PC-9 (cell line): ENCODE data around the gene FAM83C. TPM values are rescaled to one million over a fixed set of nuclear protein-coding genes. Genes with fewer than 3 reads are reported as not detected.

ENCODE experiments used
- BruUV-seq: library from RNA; stranded (reverse); fragments of 400-500 nt; replicated peaks from 2 replicates; lab custom pipeline; 2021; lab: Mats Ljungman, UMichigan
- CTCF ChIA-PET: fragments of 300-600 bp; sonication (Branson Sonifier 250); formaldehyde crosslinking; loops from one replicate; lab custom pipeline; 2022; ENCODE audit warnings: antibody characterized with exemption; lab: Charles Lee
- POLR2A ChIA-PET: fragments of 300-600 bp; sonication (Branson Sonifier 250); formaldehyde crosslinking; loops from one replicate; lab custom pipeline; 2022; ENCODE audit warnings: antibody characterized with exemption; ENCODE audit not compliant: unreplicated experiment; lab: Charles Lee
- DNase-seq, 2 experiments: peaks; one replicate each; pipeline versions ENCODE4 v3.0.0 to v3.0.0-alpha.2; 2015 to 2022; ENCODE audit warnings: mixed read lengths in 1 of 2
- H2AFZ ChIP-seq: fragments of 200-600 bp; sonication (generic); 2 replicates; pipeline ENCODE4 v1.8.1; 2017; ENCODE audit warnings: antibody characterized with exemption
- H3F3A ChIP-seq: fragments of 200-600 bp; sonication (generic); 2 replicates; pipeline ENCODE4 v1.8.1; 2017; ENCODE audit warnings: antibody characterized with exemption, mild to moderate bottlenecking, low read depth; ENCODE audit not compliant: insufficient read depth
- H3K27ac ChIP-seq: fragments of 200-600 bp; sonication (generic); 2 replicates; pipeline ENCODE4 v1.6.1; 2016; ENCODE audit warnings: mixed run types
- H3K27me3 ChIP-seq: fragments of 200-600 bp; sonication (generic); 2 replicates; pipeline ENCODE4 v1.6.1; 2016; ENCODE audit warnings: low read depth, mixed run types; ENCODE audit not compliant: insufficient read depth
- H3K36me3 ChIP-seq: fragments of 200-600 bp; sonication (generic); 2 replicates; pipeline ENCODE4 v1.6.1; 2016; ENCODE audit warnings: low read depth, mixed run types
- H3K4me1 ChIP-seq: fragments of 200-600 bp; sonication (generic); replicated peaks from 2 replicates; pipeline ENCODE4 v1.6.1; 2016; ENCODE audit warnings: mixed run types; ENCODE audit not compliant: insufficient read depth
- H3K4me2 ChIP-seq: fragments of 200-600 bp; sonication (generic); 2 replicates; pipeline ENCODE4 v1.6.1; 2017; ENCODE audit warnings: mixed run types
- H3K4me3 ChIP-seq: fragments of 200-600 bp; sonication (generic); 2 replicates; pipeline ENCODE4 v1.6.1; 2016; ENCODE audit warnings: mixed run types
- H3K79me2 ChIP-seq: fragments of 200-600 bp; sonication (generic); 2 replicates; pipeline ENCODE4 v1.6.1; 2017; ENCODE audit warnings: low read depth, mixed run types
- H3K9me2 ChIP-seq: fragments of 200-600 bp; sonication (generic); 2 replicates; pipeline ENCODE4 v1.8.1; 2017; ENCODE audit warnings: mild to moderate bottlenecking; ENCODE audit not compliant: insufficient read depth
- H3K9me3 ChIP-seq: fragments of 200-600 bp; sonication (generic); 2 replicates; pipeline ENCODE4 v1.8.1; 2016; ENCODE audit warnings: low read depth; ENCODE audit not compliant: insufficient read depth
- H4K20me1 ChIP-seq: fragments of 200-600 bp; sonication (generic); 2 replicates; pipeline ENCODE4 v1.8.1; 2017; ENCODE audit not compliant: insufficient read depth
- CTCF ChIP-seq: fragments of 200-600 bp; sonication (generic); conservative IDR thresholded peaks from 2 replicates; pipeline ENCODE4 v1.6.1; 2017; ENCODE audit warnings: mixed run types, antibody characterized with exemption, mild to moderate bottlenecking, moderate library complexity
- EZH2 ChIP-seq: fragments of 200-600 bp; sonication (generic); IDR thresholded peaks from 2 replicates; pipeline ENCODE4 v1.8.0; 2017; ENCODE audit warnings: antibody characterized with exemption, low read depth
- intact Hi-C: fragments of 100-400 bp; cut with micrococcal nuclease; formaldehyde crosslinking; loops from one replicate; pipeline ENCODE4 v1.10.0; 2022; ENCODE audit not compliant: unreplicated experiment
- total RNA-seq: library from RNA; stranded (reverse); gene quantifications from 2 replicates; pipeline ENCODE4 v1.2.3, GENCODE V29; 2021

The FAM83C gene
- total RNA-seq, 1 experiment from 2014 or later: not detected

GRCh38 chr20:35251613-35251940, 40.6 kb downstream of the FAM83C start:
- H3K27me3 ChIP-seq: no peaks in the 10 kb centered on the region
- ChIA-PET POLR2A (no interaction called here), CTCF (no interaction called here)
- H4K20me1 ChIP-seq: no peaks in the 10 kb centered on the region
- H3K27ac ChIP-seq: no peak overlapping the region
- H3K36me3 ChIP-seq: no peaks in the 10 kb centered on the region
- no peaks in the 10 kb centered on the region for H3K79me2 ChIP-seq
- no peaks in the 10 kb centered on the region for H3K9me3 ChIP-seq
- no peak overlapping the region for H3K4me3 ChIP-seq
- H3K4me2 ChIP-seq: no peak overlapping the region
- no peak overlapping the region for H2AFZ ChIP-seq
- TF ChIP-seq EZH2 (no peak), CTCF (no peak)
- DNase-seq: no peak
- intact Hi-C loops: no loop called here
- H3K4me1 ChIP-seq: no peaks in the 10 kb centered on the region
- no TSS peak for BruUV-seq
- H3K9me2 ChIP-seq: no peaks in the 10 kb centered on the region
- 0 out of 2 replicates have a peak, but pooled peaks cover 5% of the 10 kb centered on the region for H3F3A ChIP-seq

GRCh38 chr20:35248641-35249475, 43.4 kb downstream of the FAM83C start:
- Histone ChIP-seq H3K36me3 (no peaks in the 10 kb centered on the region), H3K27me3 (no peaks in the 10 kb centered on the region), H3K4me3 (no peak overlapping the region), H3F3A (0 out of 2 replicates have a peak, but pooled peaks cover 5% of the 10 kb centered on the region), H3K4me2 (no peak overlapping the region), H3K9me2 (no peaks in the 10 kb centered on the region), H4K20me1 (no peaks in the 10 kb centered on the region), H3K27ac (no peak overlapping the region), H3K79me2 (no peaks in the 10 kb centered on the region), H3K4me1 (no peaks in the 10 kb centered on the region), H3K9me3 (no peaks in the 10 kb centered on the region), H2AFZ (no peak overlapping the region)
- BruUV-seq: no TSS peak
- POLR2A ChIA-PET: no interaction called here
- intact Hi-C loops: no loop called here
- TF ChIP-seq CTCF (no peak), EZH2 (no peak)
- DNase-seq: no peak
- CTCF ChIA-PET: interaction anchor here (0.7 to 1.0 kb wide), 2 partner anchors 87 to 152 kb away, joined by 4 to 7 read pairs; no protein-coding TSS in a partner anchor

GRCh38 chr20:35246723-35247122, 45.5 kb downstream of the FAM83C start:
- Histone ChIP-seq H3K27me3 (no peaks in the 10 kb centered on the region), H4K20me1 (no peaks in the 10 kb centered on the region), H3K9me2 (no peaks in the 10 kb centered on the region), H3K27ac (no peak overlapping the region), H3K36me3 (no peaks in the 10 kb centered on the region), H3F3A (no peaks in the 10 kb centered on the region), H3K9me3 (no peaks in the 10 kb centered on the region), H3K4me3 (no peak overlapping the region), H2AFZ (no peak overlapping the region), H3K4me1 (no peaks in the 10 kb centered on the region), H3K79me2 (no peaks in the 10 kb centered on the region), H3K4me2 (no peak overlapping the region)
- ChIA-PET POLR2A (no interaction called here), CTCF (no interaction called here)
- BruUV-seq: no TSS peak
- DNase-seq: no peak
- no peak for TF ChIP-seq CTCF
- no peak for TF ChIP-seq EZH2
- intact Hi-C loops: no loop called here
